Upper lobe of left lung (tissue), 4 donors: Measurements from ENCODE around the gene ANO10.

Experiments used
- CTCF ChIP-seq, 6 experiments: fragments of 450-650 bp in 4 of 6; fragments of 200-600 bp in 2 of 6; sonication (generic) in 2 of 6; IDR thresholded peaks; one replicate each; pipeline ENCODE4 v1.5.1; 2016 to 2019; ENCODE audit warnings: antibody characterized with exemption in 6 of 6
- EP300 ChIP-seq, 4 donors: sonication (generic); formaldehyde crosslinking; IDR thresholded peaks; one replicate each; pipeline ENCODE4 v1.5.1; 2017; ENCODE audit warnings: antibody characterized with exemption in 4 of 4, control low read depth in 2 of 4
- POLR2A ChIP-seq, 4 donors: fragments of 450-650 bp; IDR thresholded peaks; one replicate each; pipeline ENCODE4 v1.5.1; 2016 to 2017; ENCODE audit warnings: antibody characterized with exemption in 4 of 4, mild to moderate bottlenecking in 2 of 4
- POLR2AphosphoS5 ChIP-seq, 2 donors: sonication (generic); formaldehyde crosslinking; IDR thresholded peaks; one replicate each; pipeline ENCODE4 v1.5.1; 2017; ENCODE audit warnings: antibody characterized with exemption in 2 of 2

- TF ChIP-seq CTCF (IDR thresholded peaks at IDR 0.05) (no peak), POLR2A (IDR thresholded peaks at IDR 0.05) (no peak), EP300 (IDR thresholded peaks at IDR 0.05) (no peak), POLR2AphosphoS5 (IDR thresholded peaks at IDR 0.05) (no peak)
Observed at GRCh38 chr3:43618142-43618541, 3.7 kb downstream of the ANO10 start.
